Left ventricle myocardium superior (tissue), 1 donor: ENCODE results near the gene DOCK1. TPM values are rescaled to one million over a fixed set of nuclear protein-coding genes. Genes with fewer than 3 reads are reported as not detected.

Experiments used
- ATAC-seq: fragments of 200-7000 bp; cut with Tn5 transposase; one replicate; pipeline ENCODE4 v1.9.1; 2020; ENCODE audit warnings: mild to moderate bottlenecking, moderate library complexity
- DNase-seq: peaks from one replicate; pipeline ENCODE4 v3.0.0-alpha.2; 2020
- intact Hi-C: fragments of 100-400 bp; cut with micrococcal nuclease; formaldehyde crosslinking; loops from one replicate; pipeline ENCODE4 v1.11.0; 2022
- total RNA-seq: library from RNA; stranded (reverse); fragmentation: NEBNext Ultra II Directional; extraction: Animal tissue kit (Norgen Biotek cat#: 25700); gene quantifications from one replicate; pipeline ENCODE4 v1.2.1, GENCODE V29; 2021
- donor health status: DM: no; HTN: yes; CAD: no; lungs with severe emphysema.

DOCK1 gene
- total RNA-seq, 1 donor from 2014 or later, result 16.3 TPM

DNA sequence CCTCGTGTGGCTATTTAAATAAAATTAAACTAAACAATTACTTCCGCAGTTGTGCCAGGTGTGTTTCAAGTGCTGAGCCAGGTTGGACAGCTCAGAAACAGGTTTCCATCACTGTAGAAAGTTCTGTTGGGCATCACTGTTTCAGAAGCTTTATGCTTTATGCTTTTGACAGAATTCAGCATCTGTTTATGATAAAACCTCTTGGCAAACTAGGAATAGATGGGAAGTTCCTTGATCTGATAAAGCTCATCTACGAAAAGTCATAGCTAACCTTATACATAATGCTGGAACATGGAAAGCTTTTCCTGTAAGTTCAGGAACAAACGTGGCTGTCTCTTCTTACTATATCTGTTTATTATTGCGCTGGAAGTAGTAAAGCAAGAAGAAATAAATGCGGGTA is 143.4 kb downstream of the DOCK1 start:
- ATAC-seq (no peak), DNase-seq (no peak)
- intact Hi-C loops, result no loop called here

- intact Hi-C loops, result no loop called here
- ATAC-seq (no peak), DNase-seq (no peak)
Measured at GRCh38 chr10:127052001-127052400, 146.8 kb downstream of the DOCK1 start.

- intact Hi-C loops, result no loop called here
- no peak for DNase-seq
- ATAC-seq, result no peak
Measured at GRCh38 chr10:127055263-127055662, 150.0 kb downstream of the DOCK1 start.

DNA sequence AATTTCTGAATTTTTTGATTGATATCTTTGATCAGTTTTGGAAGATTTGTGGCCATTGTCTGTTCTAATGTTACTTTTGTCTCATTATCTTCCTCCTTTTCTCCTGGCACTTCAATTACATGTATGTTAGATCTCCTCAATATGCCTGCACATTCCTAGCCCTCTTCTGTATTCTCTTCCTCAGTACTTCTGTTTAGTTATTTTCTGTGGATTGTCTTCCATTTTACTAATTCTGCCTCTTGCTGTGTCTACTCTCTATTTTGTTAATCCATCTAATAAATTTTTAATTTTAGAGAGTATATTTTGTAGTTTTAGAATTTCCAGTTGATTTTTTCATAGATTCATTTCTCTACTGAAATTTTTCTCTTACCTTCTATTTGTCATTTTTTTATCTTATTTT is 154.1 kb downstream of the DOCK1 start:
- ATAC-seq (no peak), DNase-seq (no peak)
- intact Hi-C loops, result no loop called here

- no peak for ATAC-seq
- DNase-seq, result no peak
- intact Hi-C loops, result no loop called here
Measured at GRCh38 chr10:127063762-127064161, 158.5 kb downstream of the DOCK1 start.

- DNase-seq, result no peak
- ATAC-seq, result no peak
- intact Hi-C loops, result no loop called here
Measured at GRCh38 chr10:127064474-127064873, 159.2 kb downstream of the DOCK1 start.

- ATAC-seq, result no peak
- DNase-seq, result no peak
- intact Hi-C loops, result no loop called here
Measured at GRCh38 chr10:127067542-127068194, 162.4 kb downstream of the DOCK1 start.

DNA sequence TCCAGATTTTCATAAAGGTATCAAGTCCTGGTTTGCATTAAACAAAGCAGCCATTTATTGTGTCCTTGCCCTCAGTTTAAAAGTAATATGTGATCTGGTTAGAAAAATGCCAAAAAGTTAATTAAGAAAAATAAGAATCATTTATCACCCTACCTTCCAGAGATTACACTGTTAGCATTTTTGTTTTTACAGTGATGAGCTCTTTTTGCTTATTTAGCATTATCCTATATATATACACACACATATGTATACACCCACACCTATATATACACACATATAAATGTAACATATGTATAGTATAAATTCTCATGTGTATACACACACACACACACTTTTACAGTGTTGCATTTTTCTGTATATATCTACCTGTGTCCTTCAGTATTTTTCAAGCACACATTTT is 163.3 kb downstream of the DOCK1 start:
- intact Hi-C loops, result no loop called here
- no peak for DNase-seq
- ATAC-seq, result no peak

GRCh38 chr10:127069436-127069835 is 164.2 kb downstream of the DOCK1 start:
- intact Hi-C loops, result no loop called here
- DNase-seq (no peak), ATAC-seq (no peak)

DNA sequence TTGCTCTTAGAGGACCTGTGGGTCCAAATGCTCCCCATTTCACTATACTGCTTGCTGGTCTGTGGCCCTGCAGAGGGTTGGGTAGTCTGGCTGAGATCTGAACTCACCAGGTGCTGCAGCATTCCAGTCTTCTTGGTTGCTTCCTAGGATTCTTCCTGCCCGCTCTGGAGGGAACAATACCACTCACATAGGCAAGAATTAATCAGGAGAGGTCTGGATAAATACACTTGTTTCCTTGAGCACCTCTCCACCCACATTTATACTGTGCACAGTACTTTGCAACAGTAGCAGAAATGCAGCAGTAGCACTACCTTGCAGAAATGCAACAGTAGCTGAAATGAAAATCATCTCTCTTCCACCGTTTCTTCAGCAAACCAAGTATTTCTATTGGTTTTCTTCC is 165.9 kb downstream of the DOCK1 start:
- no peak for ATAC-seq
- intact Hi-C loops, result no loop called here
- DNase-seq, result no peak

DNA sequence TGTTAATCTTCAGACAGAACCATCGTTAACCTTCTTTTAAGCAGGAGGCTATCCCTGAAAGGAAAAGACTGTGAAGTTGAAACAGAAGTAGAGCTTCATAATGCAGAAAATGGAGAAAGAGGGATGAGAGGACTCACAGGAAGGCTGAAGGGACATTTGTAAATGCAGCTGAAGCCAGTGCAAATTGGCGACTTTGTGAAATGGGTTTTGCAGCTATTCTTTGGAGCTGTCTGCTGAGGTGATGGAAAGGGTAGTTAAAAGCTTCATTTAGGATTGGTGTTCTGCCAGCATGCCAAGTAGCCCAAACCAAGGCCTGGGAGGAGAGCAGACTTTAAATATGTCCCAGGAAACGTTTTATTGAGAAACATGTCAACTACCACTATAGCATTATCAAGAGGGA is 168.4 kb downstream of the DOCK1 start:
- no peak for ATAC-seq
- no peak for DNase-seq
- intact Hi-C loops, result no loop called here

GRCh38 chr10:127079392-127079791 is 174.2 kb downstream of the DOCK1 start:
- no peak for ATAC-seq
- intact Hi-C loops, result no loop called here
- no peak for DNase-seq

GRCh38 chr10:127080317-127080716 is 175.1 kb downstream of the DOCK1 start:
- no peak for DNase-seq
- intact Hi-C loops, result no loop called here
- no peak for ATAC-seq

DNA sequence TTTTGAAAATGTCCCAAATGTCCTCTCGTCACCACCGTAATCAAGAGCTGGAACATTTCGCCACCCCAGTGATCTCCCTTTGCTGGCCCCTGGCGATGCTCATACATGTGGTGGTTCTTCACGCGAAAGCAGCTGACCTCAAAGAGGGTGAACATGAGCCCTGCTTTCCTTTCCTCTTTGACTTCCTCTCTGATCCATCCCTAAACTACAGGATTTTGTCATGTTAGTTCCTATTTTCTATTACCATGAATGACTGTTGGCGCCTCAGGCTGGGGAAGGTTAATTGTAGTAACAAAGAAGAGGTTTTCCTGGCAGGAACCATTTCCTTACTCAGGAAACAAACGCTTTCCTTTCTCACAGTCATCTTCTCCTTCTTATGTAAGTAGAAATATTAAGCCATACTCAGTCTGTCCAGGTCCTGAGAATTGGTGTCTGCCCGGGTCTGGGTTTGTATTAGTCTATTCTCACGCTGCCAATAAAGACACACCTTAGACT is 176.7 kb downstream of the DOCK1 start:
- DNase-seq, result no peak
- intact Hi-C loops, result no loop called here
- no peak for ATAC-seq

DNA sequence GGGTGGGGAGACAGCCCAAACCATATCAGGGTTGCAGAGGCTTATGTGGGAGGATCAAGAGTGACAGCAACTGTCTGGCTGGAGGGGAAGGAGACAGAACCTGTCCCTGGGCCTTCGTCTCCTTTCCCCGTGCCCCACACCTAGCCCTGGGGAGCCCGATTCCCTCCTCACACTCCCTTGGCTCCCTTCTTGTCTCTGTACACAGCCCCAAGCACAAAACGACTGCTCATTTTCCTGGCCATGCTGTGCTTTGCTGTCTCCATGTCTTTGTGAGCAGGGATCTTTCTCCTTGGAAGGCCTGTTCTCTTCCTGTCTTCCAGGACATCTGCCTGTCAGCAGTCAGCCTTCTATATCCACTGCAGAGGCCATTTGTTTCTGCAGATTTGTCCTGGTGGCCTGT is 177.4 kb downstream of the DOCK1 start:
- DNase-seq, result no peak
- ATAC-seq, result no peak
- intact Hi-C loops, result no loop called here

DNA sequence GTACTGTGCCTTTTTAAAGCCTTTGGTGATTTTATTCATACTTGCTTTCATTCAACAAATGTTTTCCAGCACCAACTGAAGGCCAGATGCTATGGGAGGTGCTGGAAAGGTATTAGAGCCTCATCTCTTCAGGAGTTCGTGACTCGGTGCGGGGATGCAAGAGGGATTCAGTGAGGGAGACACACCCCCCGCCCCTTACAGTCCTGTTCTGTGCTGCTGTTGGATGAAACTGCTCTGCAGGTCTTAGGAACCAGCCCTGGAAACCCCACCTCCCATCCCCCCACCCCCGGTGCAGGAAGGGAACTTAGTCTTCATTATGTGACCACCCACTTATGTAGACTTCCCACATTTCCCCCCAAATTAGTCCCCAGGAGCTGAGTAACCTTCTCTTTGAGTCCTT is 180.7 kb downstream of the DOCK1 start:
- ATAC-seq, result no peak
- DNase-seq, result no peak
- intact Hi-C loops, result no loop called here

GRCh38 chr10:127088908-127089307 is 183.7 kb downstream of the DOCK1 start:
- ATAC-seq (no peak), DNase-seq (no peak)
- intact Hi-C loops, result no loop called here

GRCh38 chr10:127089446-127089845 is 184.2 kb downstream of the DOCK1 start:
- no peak for ATAC-seq
- no peak for DNase-seq
- intact Hi-C loops, result no loop called here

GRCh38 chr10:127090138-127090537 is 184.9 kb downstream of the DOCK1 start:
- intact Hi-C loops, result no loop called here
- DNase-seq, result no peak
- ATAC-seq, result no peak

GRCh38 chr10:127091354-127091753 is 186.1 kb downstream of the DOCK1 start:
- intact Hi-C loops, result no loop called here
- ATAC-seq, result no peak

DNA sequence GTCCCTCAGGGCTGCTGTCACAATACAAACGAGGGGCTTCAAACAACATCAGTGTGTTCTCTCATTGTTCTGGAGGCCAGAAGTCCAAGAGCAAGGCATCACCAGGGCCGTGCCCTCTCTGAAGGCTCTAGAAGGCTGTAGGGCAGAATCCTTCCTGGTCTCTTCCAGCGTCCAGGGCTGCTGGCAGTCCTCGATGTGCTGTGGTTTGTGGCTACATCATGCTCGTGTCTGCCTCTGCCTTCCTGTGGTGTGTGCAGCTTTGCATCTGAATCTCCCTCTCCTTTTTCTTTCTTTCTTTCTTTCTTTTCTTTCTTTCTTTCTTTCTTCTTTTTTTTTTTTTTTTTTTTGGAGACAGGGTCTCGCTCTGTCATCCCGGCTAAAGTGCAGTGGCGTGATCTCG is 187.7 kb downstream of the DOCK1 start:
- no peak for DNase-seq
- no peak for ATAC-seq
- intact Hi-C loops, result no loop called here

More at GRCh38 chr10:127091354-127091753, 186.1 kb downstream of the DOCK1 start:
- DNase-seq, result no peak

GRCh38 chr10:127094984-127095383 is 189.8 kb downstream of the DOCK1 start:
- intact Hi-C loops, result no loop called here
- DNase-seq (no peak), ATAC-seq (no peak)
